NT2/D1 (cell line): ENCODE results near the gene CCDC86.

Experiments
- SUZ12 ChIP-seq: IDR thresholded peaks from 2 replicates; pipeline ENCODE4 v1.6.1; 2011; ENCODE audit not compliant: insufficient read length, insufficient read depth; ENCODE audit errors: extremely low read depth
- YY1 ChIP-seq: IDR thresholded peaks from 2 replicates; pipeline ENCODE4 v1.6.1; 2011; ENCODE audit not compliant: insufficient read length, insufficient read depth
- ZNF274 ChIP-seq: IDR thresholded peaks from 2 replicates; pipeline ENCODE4 v1.6.1; 2011; ENCODE audit warnings: mild to moderate bottlenecking, low read depth, low read length

DNA sequence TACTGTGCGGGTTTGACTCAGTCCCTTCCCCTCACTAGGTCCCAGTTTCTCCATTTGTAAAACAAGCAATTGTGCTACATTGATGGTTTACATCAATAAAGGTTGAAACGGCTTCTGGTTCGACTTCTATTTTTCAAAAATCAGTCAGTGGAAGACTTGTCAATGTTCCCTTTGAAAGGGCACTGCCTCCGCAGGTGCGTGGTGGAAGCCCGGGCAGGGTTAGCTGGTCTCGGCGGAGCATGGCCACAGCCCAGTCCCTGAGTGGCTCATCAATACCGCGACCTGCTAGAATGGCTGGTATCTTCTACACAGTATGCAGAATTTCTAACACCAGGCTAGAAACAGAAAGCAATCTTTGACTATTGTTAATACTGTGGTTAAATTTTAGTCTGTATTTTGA, 40.7 kb upstream of the CCDC86 start:
- TF ChIP-seq YY1 (no peak), ZNF274 (no peak), SUZ12 (no peak)
